ENCODE results near the gene OVCH2. TPM values are rescaled to one million over a fixed set of nuclear protein-coding genes. Genes with fewer than 3 reads are reported as not detected.
"Not testable (repeated sequence)": the region's sequence is repeated elsewhere in the genome, so short reads cannot be mapped to it uniquely, and the experiment has no call there.

The OVCH2 gene
- total RNA-seq, 1 experiment from 2014 or later, result not detected

DNA sequence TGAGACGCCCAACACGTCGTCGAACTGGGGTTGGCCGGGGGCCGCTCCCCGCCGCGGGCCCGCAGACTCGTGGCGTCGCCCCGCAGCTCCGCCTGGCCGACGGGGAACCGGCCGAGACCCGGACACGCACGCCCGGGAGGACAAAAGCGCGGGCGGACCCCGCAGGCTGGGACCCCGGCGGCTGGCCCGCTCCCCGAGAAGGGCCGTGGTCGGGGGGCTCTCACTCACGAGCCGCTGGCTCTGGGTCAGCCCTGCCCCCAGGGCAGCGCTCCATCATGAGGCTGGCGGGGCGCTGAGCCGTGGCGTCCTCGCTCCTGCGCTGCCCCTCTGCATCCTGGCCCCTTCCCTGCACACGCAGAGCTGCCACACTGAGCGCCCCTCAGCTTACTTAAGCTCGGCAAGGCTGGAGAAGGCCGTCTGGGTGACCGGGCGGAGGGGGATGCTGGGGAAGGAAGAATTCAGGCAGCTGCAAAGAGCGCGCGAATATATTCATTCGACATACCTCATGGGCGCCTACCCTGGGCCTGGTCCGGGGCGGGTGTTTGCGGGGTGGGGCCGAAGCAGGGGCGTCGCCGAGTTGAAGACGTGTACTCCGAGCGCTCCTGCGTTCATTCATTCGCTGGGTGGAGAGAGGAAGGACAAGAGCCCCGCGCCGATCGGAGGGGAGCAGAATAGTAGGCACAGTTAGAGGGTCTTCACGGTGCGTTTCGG is 32.4 kb downstream of the OVCH2 start:
- in situ Hi-C loops (cut with HindIII; ENCODE audit: low pct_unique_long_range_greater_than_20kb, low sequenced_read_pairs), result no loop called here
- no peak for DNase-seq (ENCODE audit: low read depth)

DNA sequence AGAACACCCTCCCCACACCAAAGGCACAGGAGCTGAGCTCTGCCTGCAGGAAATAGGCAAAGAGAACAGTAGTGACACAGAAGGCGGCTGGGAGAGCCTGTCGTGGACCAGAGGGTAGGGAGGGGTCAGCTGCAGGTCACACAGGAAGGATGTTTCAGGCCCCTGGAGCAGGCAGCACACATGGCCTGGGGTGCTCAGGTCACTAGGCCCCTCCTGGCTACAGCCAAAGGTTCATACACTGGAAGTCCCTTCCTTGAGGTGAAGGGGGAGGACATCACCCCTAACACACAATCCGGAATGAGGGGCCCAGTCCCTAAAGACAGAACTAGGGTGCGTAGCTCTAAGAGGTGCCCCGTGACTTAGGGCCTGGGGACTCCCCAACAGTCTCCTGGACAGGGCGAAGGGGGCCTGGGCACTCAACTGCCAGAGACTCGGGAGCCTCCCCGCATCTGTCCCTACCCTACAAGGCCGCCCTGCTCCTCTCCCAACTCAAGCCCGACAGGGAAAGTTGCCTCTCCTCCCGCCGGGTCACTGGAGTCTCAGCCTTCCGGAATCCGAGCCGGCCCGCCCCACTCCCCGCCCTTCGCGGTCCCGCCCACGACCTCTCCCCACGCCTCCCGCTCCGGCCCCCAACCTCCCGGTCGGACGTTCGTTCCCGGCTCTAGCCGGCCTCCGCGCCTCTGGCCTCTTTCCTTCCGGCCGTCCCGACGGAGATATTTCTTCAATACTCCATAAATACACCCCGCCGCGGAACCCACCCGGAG is 33.1 kb downstream of the OVCH2 start, which contains the start of gene CYB5R2:
Gene CYB5R2, minus strand, starts transcription at position 541 of the 764 bp plus-strand sequence. CDS start 675 bp downstream, outside the sequence.
- no peak for DNase-seq (ENCODE audit: low read depth)
- in situ Hi-C loops (cut with HindIII; ENCODE audit: low pct_unique_long_range_greater_than_20kb, low sequenced_read_pairs), result no loop called here

DNA sequence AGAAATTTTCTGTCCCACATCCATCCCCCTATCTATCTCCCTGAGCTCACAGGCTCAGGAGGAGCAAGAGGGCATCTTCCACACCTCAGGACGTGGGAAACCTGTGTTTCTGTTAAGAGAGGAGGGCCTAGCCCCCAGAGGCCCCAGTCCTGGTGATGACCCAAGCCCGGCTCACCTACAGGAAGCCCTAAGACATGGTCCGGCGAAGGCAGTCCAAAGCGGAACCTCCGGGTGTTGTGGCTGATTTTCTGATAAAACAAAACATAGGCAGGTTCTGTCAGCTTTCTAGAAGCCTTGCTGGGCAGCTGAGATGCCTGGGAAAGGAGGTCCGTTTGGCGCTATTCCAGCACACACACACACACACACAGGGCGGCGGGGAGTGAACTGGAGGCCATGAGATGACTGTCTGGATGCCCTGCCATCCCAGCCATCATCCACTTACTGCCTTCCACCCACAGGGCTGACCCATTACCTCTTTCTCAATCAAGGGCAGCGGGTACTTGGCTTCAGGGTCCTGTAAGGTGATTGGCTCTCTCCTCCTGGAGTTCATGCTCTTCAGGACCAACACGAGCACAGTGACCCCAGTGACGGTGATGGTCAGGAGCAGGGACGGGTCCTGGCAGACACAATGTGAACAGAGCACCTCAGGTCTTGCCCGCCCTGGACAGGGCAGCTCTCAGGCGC is 33.9 kb downstream of the OVCH2 start:
- in situ Hi-C loops (cut with HindIII; ENCODE audit: low pct_unique_long_range_greater_than_20kb, low sequenced_read_pairs), result no loop called here
- DNase-seq (ENCODE audit: low read depth), result no peak

DNA sequence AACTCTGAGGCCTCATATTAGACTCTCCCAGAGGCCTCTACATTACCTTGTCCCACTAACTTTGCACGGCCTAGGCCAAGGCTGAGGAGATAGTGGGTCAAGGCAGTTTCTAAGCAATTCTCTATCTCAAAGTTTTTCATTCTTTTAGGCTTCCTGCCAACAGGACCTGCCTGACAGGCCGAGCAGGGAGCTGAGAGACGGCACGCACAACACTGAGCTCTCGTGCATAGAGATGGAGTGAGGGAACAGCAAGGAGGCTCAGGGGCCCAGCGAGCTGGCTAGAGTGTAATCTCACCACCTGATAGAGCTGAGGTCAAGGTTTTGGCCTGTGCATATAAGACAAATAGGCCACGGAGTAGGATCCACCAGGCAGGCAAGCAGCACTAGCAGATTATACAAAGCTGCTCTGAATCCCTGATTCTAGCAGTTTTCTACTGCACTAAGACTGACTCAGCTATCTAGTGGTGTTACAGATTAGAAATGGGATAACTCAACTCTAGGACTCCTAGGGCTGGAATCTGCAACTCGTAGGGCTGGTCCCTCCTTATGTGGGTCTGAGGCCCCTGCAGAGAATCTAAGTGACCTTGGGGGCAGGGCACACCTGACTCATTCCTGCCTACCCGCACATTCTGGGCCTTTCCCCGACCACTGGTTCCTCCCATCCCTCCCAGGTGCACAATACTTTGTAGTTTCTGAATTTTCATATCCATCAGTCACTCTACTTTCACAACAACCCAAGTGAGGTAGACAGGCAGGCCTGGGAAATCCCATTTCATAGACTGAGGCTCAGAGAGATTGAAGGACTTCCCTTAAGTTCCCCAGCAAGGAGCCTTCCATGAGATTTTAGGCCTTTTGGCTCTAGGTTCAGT is 34.7 kb downstream of the OVCH2 start:
- in situ Hi-C loops (cut with HindIII; ENCODE audit: low pct_unique_long_range_greater_than_20kb, low sequenced_read_pairs), result no loop called here
- no peak for DNase-seq (ENCODE audit: low read depth)

DNA sequence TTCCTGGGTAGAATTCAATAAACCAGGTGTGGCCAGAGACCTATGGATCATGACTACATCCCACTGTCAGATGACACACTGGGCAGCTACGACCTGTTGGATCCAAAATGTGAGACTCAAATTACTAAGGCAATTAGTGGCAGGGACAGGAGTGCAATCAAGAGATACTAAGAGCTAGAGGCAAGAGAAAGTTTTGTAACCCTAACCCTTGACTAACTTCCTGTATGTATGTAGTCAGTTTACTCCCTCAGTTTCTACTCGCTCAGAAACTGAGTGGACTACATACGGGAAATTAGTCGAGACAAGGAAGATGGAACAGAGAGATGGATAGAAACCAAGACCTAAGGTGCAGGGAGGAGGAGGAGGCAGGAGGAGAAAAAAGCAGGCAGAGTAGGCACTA is 35.6 kb downstream of the OVCH2 start:
- in situ Hi-C loops (cut with HindIII; ENCODE audit: low pct_unique_long_range_greater_than_20kb, low sequenced_read_pairs), result no loop called here
- no peak for DNase-seq (ENCODE audit: low read depth)

DNA sequence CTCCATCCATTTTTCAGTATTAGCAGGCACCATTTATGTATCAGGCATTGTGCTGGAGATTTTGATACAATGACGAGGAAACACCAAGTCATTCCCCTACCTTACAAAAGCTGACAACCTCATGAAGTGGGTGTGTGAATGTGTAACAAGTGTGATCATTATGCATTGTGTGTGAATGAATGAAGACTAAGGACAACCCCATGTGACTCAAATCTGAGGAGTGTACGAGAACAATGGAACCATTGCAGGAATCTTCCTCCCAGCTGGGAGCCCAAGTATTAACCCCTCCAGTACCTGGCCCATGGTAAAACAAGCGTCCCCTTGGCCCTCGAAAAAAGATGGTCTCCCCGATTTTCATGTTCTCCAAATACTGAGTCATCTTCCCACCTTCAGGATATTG is 37.4 kb downstream of the OVCH2 start:
- in situ Hi-C loops (cut with HindIII; ENCODE audit: low pct_unique_long_range_greater_than_20kb, low sequenced_read_pairs), result no loop called here
- DNase-seq (ENCODE audit: low read depth), result no peak

DNA sequence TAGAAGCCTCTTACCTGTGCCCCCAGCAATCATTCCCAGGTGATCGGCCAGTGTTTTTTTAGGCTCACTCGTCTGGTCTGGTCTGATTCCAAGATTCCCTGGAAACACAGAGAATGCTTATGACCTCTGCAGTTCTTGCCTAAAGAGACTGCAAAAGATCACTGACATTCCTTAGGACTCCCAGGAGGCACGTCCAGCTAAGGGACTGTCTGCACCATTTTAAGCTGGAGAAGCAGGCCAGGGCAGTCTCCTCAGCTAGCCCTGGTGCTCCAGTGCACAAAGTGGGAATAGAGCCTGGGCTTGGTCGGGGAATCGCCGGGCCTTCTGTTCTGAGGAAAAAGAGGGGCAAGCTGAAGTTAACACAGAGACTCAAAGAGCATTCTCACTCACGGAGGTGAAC is 37.8 kb downstream of the OVCH2 start:
- in situ Hi-C loops (cut with HindIII; ENCODE audit: low pct_unique_long_range_greater_than_20kb, low sequenced_read_pairs), result no loop called here
- no peak for DNase-seq (ENCODE audit: low read depth)

DNA sequence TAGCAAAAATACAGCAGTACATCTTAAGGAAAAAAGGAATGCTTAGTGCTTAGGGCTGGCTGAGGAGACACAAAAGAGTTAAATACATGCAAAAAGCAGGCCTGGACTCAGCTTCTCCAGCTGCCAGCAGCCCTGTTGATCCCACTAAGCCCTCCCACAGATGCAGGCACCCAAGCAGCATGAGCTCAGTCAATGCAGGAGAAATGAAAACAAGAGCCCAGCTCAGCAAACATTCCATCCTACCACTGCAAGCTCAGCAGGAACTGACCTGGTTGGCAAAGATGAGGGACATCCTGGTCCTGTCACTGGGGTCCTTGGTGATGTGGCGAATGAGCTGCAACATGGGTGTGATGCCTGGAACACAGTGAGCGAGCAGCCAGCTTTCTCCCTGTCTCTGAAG is 38.8 kb downstream of the OVCH2 start:
- in situ Hi-C loops (cut with HindIII; ENCODE audit: low pct_unique_long_range_greater_than_20kb, low sequenced_read_pairs), result no loop called here
- no peak for DNase-seq (ENCODE audit: low read depth)

DNA sequence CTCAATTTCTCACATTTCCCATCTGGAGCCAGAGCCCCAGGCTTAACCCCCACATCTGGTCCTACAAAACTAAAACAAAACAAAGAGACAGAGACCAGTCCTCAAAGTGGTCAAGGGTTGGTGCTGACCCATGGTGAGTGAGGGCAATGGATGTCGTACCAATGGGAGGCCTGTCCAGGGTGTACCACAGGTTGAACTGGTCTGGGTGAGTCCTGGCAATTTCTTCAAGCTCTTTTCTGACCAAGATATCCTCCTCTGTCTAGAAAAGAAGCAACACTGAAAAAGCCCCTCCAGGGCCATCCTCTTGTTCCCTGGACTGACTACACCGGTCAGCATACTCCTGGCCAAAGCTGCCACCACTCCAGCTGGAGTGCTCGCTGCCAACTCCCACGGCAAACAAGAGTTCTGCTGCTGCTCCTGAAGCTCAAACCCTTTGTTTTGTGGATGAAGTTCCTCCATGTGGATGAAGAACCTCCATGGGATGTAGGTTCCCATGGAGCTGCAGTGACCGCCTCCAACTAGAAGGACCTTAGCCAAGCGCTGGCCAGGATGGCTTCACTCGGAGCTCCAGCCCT is 39.9 kb downstream of the OVCH2 start:
- in situ Hi-C loops (cut with HindIII; ENCODE audit: low pct_unique_long_range_greater_than_20kb, low sequenced_read_pairs), result no loop called here
- no peak for DNase-seq (ENCODE audit: low read depth)

DNA sequence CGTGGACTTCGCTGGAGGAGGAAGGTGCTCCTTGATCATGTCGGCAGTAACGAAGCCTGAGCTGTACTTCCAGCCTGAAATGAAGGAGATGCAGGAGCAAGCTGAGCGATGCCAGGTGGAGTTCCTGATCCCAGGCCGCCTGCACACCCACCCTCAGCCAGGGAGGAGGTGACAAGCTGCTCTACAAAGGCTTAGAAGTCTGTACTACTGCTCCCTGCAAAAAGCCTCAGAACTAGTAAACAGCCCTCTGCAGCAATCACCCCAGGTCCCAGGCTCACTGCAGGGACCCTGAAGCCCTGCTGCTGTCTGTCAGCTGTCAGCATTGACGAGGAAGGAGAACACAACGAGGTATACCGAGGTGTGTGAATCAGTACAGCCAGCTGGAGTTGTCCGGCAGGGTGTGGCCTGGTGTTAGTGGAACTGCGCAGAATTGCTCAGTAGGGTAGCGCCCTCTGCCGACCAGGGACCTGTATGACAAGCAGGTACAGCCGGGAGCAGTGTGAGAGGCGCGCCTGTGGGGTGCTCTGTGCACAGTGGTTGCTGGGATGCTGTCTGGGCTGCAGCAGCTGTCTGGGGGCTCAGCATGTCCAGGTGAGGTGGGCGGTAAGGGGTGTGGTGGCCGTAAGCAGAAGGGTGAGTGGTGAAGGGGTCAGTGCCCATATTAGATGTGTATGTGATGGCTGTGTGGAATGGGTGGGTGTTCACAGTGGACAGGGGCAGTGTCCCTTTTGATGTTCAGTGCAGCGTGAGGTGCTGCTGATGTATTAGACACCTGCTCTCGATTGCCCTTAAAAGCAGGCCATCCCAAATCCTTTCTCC is 40.6 kb downstream of the OVCH2 start:
- in situ Hi-C loops (cut with HindIII; ENCODE audit: low pct_unique_long_range_greater_than_20kb, low sequenced_read_pairs), result no loop called here

DNA sequence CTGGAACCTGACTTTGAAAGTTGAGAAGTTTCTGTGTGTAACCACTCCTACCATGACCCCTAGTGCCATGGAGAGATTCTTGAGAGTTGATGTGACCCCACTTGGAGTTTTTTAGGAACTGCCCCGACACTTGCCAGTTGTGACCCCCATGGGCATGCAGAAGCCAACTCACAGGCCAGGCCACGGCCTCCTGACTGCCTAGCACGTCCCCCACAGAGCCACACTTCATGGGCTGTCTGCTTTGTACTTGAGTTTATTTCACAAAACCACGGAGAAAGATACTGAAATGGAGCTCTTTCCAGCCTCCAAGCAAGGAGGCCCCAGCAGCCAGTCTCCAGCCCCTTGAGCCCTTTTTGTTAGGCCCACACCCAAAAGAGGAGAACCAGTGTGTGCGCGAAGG is 41.4 kb downstream of the OVCH2 start:
- DNase-seq (ENCODE audit: low read depth), result no peak
- in situ Hi-C loops (cut with HindIII; ENCODE audit: low pct_unique_long_range_greater_than_20kb, low sequenced_read_pairs), result no loop called here

More for the DNA sequence above, 40.6 kb downstream of the OVCH2 start:
- peak; percentile 50 for DNase-seq (ENCODE audit: low read depth)

DNA sequence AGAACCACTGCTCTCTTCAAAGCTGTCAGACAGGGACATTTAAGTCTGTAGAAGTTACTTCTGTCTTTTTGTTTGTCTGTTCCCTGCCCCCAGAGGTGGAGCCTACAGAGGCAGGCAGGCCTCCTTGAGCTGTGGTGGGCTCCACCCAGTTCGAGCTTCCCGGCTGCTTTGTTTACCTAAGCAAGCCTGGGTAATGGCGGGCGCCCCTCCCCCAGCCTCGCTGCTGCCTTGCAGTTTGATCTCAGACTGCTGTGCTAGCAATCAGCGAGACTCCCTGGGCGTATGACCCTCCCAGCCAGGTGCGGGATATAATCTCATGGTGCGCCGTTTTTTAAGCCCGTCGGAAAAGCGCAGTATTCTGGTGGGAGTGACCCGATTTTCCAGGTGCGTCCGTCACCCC is 42.7 kb downstream of the OVCH2 start:
- in situ Hi-C loops (cut with HindIII; ENCODE audit: low pct_unique_long_range_greater_than_20kb, low sequenced_read_pairs); DNase-seq (ENCODE audit: low read depth): not testable (repeated sequence)

DNA sequence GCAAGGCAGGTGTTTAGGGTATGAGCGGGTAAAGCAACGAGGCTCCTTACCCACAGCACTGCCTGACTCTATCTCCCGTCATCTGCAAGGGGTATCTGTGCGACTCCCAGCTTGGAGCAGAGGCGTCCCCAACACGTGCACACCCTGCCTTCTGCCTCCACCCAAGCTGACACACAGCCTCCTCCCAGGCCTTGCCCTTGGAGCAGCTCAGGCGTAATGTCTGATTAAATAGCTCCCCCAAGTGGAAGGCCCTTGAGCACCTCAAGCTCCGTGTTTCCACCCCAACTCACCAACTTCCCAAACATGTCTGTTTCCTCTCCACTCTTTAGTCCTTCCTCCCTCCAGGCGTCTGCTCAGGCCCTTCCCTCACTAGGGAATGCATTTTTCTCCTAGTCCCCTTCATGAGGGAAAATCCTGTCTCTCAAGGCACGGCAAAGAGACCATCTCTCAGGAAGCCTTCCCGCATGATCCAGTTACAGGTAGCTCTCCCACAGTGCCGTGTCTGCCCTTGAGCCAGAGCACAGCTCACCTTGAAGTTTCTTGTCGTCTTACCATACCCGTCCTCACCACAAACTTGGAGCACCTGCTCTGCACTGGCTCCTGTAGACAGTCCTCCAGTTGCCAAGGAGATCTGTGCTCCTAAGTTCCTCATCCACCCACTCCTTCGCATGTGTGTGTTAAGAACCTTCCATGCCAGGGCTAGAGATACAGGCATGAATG is 48.8 kb downstream of the OVCH2 start:
- peak; percentile 53 for DNase-seq (ENCODE audit: low read depth)
- in situ Hi-C loops (cut with HindIII; ENCODE audit: low pct_unique_long_range_greater_than_20kb, low sequenced_read_pairs), result no loop called here

DNA sequence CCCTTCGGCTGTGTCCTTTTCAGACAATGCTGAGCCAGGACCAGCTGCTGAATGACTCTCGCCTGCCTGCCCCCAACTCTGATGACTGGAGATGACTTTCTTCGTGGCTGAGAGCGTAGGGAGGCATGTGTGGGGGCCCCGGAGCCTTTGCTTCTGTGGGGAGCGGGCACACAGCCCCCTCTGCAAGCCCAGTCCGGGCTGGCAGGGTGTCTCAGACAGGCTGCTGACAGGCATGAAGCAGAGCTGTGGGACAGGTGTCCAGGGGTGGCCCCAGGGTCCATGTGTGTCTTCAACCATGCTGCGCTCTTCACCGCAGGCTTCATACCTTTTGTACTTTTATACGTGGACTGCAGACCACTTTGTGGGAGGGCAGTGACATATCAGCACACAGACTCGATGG is 49.6 kb downstream of the OVCH2 start:
- in situ Hi-C loops (cut with HindIII; ENCODE audit: low pct_unique_long_range_greater_than_20kb, low sequenced_read_pairs), result no loop called here
- no peak for DNase-seq (ENCODE audit: low read depth)

DNA sequence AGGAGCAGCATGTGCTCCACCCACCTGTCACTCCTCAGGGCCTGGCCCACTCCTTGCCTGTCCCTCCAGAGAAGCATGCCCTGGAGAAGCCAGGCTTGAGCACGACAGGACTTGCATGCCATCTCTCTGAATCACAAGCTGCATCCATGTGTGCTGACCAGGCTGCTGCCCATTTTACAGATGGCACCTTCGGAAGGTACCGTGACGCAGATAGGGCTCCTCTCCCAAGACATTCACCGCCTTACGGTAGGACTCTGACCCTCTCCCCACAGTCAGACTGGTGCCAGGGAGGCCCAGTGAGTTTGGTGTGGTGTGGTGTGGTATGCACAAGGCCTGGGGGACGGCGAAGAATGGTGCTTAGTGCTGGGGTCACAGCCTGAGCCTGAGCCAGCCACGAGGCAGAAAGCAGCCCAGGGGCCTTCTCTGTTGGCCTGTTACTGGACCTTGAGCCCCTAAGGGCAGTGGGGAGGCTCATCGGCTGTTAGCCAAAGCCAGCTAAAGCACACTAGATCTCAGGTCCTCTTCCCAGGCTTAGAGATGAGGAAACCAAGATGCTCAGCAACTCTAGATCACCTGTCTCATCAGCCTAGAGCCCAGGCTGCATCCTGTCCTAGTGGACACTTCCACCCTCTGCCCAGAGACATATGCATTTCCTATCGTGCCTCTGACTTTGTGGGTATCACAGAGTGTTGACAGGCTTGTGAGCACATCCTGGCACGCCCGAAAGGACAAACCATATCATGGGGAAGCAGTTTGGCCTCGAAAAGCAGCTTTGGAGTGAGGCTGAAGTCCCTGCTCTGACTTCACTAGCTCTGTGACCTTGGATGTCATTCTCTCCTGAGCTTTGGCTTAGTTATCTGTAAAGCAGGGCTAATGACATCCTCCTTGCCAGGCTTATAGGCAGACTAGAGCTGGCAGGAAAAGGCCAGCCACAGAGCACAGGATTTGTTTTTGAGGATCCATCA is 50.7 kb downstream of the OVCH2 start:
- in situ Hi-C loops (cut with HindIII; ENCODE audit: low pct_unique_long_range_greater_than_20kb, low sequenced_read_pairs), result no loop called here

More for the DNA sequence above, 50.7 kb downstream of the OVCH2 start:
- DNase-seq (ENCODE audit: low read depth), result no peak

Data from Caki2 (cell line).